GM10847 (cell line): ENCODE measurements around the gene NOP53.
A peak's percentile ranks its signal among the peaks of the same experiment; 100 is the strongest.

Experiments
- POLR2A ChIP-seq: IDR thresholded peaks from 2 replicates; pipeline ENCODE4 v1.6.1; 2011; ENCODE audit not compliant: insufficient read length; ENCODE audit errors: extremely low read depth

Gene NOP53

DNA sequence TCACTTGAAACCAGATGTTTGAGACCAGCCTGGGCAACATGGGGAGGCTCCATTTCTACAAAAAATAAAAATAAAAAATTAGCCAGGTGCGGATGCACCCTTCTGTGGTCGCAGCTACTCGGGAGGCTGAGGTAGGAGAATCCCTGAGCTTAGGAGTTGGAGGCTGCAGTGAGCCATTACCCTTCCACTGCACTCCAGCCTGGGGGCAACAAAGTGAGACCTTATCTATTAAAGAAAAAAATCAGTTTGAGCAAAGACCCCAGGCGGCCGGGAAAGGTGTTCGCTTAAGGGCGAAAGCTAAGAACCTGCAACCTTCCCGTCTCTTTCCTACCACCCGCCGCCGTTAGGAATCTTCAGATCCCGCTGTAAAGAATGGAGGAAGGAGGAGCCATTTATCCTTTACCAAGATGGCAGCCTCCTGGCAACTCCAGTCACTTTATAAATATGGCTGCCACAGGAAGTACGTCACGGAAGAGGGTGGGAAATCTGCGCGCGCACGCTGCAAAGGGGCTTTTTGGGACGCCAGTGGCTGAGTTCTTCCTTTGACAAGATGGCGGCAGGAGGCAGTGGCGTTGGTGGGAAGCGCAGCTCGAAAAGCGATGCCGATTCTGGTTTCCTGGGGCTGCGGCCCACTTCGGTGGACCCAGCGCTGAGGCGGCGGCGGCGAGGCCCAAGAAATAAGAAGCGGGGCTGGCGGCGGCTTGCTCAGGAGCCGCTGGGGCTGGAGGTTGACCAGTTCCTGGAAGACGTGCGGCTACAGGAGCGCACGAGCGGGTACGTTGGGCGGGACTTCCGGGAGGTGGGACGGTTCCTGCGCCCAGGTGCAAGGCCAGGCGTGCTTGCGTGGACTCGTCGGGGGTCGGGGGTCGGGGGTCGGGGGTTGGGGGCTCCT lies at the start of gene NOP53:
TSS of gene NOP53 (plus strand) at position 537 of the 892 bp plus-strand sequence. CDS start at position 551, 14 bp downstream.
- peak; percentile 89 for TF ChIP-seq POLR2A

DNA sequence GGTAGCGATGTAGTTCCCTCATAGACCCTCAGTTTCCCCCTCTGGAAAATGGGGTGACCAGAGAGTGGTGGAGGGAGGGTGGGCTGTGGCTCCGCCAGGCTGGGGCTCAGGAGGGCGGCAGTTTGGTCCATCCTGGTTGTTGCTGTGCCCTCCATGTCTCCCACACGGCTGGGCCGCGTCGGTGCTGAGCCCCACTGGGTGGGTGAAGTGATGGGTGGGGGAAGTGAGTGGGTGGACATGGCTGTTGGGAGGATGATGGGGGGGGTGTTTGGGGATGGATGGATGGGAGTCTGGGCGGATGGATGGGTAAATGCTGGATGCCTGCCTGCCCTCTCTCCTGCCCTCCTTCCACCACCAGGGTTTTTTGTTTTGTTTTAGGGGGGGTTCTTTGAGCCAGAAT lies 48.7 kb upstream of the NOP53 start:
- no peak for TF ChIP-seq POLR2A

DNA sequence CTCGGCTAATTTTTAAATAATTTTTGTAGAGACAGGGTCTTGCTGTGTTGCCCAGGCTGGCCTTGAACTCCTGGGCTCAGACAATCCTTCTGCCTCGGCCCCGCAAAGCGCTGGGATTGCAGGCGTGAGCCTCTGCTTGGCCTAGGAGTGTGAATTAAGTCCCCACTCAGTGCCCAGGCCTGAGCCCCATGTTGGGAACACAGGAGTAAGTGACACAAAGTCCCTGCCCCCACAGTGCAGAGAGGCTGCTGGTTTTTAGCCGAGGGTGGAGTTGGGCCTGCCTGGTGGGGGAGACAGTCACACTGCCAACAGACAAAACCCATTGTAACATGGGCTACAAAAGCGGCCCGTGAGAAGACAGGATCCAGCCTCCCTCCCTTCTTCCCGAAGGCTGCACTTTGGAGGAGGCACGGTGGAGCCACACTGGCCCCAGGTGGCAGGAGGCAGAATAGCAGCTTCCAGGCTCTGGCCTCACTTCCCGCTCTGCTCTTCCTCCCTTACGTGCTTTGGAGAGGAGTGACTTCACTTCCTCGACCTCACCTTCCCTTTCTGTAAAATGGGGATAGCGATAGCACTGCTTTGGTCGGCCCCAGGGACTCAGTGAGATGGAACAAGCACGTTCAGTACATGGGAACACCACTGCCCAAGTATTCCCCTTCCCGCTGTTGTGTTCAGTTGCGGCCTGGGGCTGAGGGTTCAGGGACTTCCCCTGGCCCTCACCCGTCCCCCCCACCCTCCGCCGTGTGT lies 47.3 kb upstream of the NOP53 start:
- no peak for TF ChIP-seq POLR2A

DNA sequence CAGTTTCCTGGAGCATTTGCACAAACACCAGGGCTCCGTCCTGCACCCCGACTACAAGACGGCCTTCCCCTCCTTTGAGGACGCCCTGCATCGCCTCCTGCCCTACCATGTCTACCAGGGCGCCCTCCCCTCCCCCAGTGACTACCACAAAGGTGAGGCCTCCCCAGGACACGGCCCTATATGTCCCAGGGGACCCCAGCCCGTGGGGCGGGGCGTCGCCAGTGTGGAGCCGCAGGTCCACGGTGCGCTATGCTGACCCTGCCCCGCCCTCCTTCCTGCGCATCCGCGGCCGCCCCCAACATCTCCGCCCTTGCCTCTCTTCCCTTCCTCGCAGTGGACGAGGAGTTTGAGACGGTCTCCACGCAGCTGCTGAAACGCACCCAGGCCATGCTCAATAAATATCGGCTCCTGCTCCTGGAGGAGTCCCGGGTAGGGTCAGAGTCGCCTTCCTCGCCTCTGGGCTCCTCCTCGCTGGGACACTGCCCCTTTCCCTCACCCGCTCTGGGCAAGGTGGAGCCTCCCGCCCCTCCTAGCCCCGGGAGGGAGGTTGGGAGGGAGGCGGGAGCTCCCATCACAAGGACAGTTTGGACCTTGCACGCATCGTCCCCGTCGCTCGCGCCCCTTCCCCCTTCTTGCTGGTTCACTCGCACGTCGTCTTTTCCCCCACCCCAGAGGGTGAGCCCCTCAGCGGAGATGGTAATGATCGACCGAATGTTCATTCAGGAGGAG lies 46.6 kb upstream of the NOP53 start:
- TF ChIP-seq POLR2A = no peak

DNA sequence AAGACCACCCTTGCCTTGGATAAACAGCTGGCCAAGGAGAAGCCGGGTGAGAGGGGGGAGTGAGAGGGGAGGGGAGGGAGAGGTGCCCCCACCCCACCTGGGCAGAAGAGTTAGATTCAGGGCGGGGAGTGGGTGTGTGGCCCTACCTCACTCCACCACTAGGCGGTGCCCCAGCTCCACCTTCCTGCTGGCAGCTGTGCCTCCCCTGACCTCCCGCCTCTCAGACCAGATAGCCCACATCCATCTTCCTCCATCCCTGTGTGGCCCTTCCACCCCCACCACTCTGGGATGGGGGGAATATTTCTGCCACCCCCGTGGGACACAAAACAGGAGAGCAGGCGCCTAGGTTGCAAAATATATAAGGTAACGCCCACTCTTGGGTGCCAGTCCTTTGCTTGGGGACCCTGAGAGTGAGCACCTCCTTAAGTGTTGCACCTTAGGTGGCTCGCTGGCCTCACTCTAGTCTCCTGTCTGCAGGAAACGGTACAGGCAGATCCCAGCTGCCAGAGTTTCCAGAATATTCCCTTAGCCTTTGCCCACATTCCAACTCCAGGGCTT lies 45.9 kb upstream of the NOP53 start:
- no peak for TF ChIP-seq POLR2A

DNA sequence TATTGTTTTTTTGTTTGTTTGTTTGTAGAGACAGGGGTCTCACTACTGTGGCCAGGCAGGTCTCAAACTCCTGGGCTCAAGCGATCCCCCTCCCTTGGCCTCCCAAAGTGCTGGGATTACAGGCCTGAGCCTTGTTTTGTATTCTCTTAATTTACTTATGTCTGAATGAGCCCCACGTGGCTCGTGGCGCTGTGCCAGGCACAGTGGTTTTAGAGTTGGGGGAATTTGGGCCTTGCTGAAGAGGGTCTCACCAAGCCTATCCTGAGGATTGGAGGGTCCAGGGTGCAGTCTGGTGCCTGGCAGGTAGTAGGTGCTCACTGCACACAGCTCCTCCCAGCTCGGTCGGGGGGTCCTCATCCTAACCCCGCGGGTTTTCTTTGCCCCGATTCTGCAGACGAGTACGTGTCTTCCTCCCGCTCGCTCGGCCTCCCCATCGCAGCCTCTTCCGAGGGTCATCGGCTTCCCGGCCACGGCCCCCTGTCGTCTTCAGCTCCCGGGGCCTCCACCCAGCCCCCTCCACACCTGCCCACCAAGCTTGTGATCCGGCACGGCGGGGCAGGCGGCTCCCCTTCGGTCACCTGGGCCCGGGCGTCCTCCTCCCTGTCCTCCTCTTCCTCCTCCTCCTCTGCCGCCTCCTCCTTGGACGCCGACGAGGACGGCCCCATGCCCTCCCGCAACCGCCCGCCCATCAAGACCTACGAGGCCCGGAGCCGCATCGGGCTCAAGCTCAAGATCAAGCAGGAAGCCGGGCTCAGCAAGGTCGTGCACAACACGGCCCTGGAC lies 44.2 kb upstream of the NOP53 start:
- no peak for TF ChIP-seq POLR2A

DNA sequence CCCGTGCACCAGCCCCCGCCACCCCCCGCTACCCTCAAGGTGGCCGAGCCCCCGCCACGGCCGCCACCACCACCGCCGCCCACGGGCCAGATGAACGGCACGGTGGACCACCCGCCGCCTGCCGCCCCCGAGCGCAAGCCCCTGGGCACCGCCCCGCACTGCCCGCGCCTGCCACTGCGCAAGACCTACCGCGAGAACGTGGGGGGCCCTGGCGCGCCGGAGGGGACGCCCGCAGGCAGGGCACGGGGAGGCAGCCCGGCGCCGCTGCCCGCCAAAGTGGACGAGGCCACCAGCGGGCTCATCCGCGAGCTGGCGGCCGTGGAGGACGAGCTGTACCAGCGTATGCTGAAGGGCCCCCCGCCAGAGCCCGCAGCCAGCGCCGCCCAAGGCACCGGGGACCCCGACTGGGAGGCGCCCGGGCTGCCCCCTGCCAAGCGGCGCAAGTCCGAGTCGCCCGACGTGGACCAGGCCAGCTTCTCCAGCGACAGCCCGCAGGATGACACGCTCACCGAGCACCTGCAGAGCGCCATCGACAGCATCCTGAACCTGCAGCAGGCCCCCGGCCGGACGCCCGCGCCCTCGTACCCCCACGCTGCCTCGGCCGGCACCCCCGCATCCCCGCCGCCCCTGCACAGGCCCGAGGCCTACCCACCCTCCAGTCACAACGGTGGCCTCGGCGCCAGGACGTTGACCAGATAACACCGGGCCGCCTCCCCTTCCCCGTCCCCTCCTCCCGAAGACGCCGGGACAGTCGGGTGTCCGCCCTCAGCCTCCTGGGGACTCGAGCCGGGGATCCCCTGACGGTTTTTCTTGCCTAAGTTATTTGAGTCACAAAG lies 43.4 kb upstream of the NOP53 start:
- TF ChIP-seq POLR2A = no peak

DNA sequence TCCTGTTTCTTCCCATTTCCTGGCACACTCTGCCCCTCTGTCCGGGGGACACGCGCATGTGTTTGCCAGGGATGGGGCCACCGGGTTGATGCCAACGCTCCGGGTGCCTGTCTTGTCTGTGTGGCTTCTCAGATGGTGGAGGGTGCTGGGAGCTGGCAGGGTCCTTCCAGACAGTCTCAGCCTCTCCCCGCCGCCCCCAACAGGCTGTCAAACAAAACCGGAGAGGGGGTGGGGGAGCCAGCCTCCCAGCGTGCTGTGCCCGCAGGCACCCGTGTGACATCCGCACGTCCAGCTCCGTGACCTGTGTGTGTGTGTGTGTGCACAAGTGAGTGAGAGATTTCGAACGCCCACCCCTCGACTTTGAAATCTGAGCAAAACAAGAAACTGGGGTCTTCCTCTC lies 42.7 kb upstream of the NOP53 start:
- no peak for TF ChIP-seq POLR2A

DNA sequence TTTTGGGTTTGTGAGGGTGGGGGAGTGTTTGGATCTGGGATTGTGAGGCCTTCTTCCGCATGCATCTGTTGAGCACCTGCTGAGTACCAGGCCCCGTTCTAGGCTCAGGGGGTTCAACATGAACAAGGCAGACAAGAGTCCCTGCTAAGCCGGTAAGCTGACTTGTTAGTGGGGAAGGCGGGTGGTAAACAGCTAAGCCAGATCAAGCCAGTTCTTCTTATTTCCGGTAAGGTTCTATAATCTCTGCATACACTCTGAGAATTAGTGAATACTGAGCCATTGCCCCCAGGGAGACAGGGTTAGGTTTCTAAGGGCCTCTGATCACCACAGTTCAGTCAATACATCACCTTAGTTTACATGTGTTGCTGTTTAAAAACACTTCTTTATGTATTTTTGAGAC lies 42.0 kb upstream of the NOP53 start:
- TF ChIP-seq POLR2A = no peak

DNA sequence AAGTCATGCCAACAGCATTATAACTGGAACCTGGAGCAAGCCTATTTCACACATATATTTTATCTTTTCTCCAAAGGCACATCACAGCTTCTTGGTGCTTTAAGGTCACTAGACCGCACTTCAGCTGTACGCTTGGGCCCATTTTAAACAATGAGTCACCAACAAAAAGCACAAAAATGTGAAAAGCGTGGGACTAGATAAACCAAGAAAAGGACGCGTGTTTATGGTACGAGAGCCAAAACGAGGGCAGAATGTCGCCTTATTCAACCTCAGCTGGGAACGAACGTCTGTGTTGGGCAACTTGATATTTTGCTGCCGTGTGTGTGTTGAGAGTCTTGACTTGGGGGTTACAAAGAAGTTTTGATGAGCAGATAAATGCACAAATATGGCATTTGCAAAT lies 41.3 kb upstream of the NOP53 start:
- no peak for TF ChIP-seq POLR2A

DNA sequence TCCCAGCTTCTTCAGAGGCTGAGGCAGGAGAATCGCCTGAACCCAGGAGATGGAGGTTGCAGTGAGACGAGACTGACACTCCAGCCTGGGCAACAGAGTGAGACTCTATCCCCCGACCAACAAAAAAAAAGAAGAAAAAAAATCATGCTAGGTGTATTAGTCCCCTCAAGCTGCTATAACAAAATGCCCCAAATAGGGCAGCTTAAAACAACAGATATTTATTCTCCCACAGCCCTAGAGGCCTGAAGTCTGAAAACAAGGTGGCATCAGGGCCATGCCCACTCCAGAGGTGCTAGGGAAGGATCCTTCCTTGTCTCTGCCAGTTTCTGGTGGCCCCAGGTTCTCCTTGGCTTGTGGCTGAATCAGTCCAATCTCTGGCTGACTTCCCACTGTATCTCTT lies 40.7 kb upstream of the NOP53 start:
- TF ChIP-seq POLR2A = no peak

DNA sequence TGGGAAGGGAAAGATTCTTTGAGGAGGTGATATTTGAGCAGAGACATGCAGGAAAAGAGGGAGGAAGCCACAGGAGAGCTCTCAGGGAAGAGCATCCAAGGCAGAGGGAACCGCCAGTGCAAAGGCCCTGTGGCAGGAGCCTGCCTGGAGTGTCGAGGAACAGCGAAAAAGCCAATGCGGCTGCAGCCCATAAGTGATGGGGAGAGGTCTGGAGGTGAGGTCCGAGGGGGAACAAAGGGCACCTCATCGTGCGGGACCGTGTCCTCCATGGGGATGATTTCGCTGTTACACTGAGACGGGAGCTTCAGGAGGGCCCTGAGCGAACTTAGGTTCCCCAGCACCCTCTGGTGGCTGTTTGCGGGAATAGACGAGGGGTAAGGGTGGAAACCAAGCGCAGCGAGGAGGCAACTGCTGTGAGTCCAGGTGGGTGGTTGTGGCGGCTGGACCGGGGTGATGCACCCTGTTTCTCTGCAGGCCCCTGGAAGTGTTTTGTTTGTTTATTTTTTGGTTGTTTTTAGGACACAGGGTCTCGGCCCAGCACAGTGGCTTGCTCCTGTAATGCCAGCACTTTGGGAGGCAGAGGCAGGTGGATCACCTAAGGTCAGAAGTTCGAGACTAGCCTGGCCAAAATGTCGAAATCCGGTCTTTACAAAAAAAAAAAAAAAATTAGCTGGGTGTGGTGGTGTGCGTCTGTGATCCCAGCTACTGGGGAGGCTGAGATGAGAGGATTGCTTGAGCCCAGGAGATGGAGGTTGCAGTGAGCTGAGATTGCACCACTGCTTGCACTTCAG lies 38.0 kb upstream of the NOP53 start:
- TF ChIP-seq POLR2A = no peak

DNA sequence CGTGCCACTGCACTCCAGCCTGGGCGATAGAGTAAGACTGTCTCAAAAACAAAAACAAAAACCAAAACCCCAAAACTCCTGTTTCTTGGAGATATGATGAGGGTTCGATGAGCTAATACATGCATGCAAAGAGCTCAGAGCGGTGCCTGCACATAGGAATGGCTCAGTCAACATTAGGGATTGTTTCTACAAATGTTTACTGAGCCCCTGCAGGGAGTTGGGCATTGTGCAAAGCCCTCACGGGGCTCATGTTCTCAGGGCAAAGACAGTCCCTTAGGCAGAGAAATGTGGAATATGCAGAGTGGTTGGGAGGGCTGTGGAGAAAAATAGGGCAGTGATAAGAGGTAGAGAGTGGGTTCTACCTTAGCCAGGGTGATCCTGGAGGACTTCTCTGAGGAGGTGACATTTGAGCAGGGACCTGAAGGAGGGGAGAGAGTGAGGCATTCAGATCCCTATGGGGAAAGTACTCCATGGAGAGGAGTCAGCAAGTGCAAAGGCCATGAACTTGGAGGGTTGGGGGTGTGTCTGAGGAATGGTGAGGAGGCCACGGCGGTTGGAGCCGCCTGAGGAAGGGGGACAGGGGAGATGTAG lies 33.6 kb upstream of the NOP53 start:
- TF ChIP-seq POLR2A = no peak
